WTC11 (cell line): ENCODE measurements around the gene FAM9C. TPM values are rescaled to one million over a fixed set of nuclear protein-coding genes. Genes with fewer than 3 reads are reported as not detected.

Source experiments
- ATAC-seq: fragments of 200-7000 bp; cut with Tn5 transposase; 2 replicates; pipeline ENCODE4 v1.10.0; 2021; ENCODE audit warnings: mild to moderate bottlenecking, moderate library complexity
- CTCF ChIA-PET: fragments of 300-600 bp; sonication (Branson Sonifier 250); formaldehyde crosslinking; loops from one replicate; lab custom pipeline; 2021; ENCODE audit warnings: antibody characterized with exemption; lab: Charles Lee
- POLR2A ChIA-PET: fragments of 350-600 bp; sonication (Branson Sonifier 250); formaldehyde crosslinking; loops from one replicate; lab custom pipeline; 2021; ENCODE audit warnings: antibody characterized with exemption; lab: Charles Lee
- DNase-seq: peaks from one replicate; pipeline ENCODE4 v3.0.0; 2021; ENCODE audit warnings: low spot score
- H3K27ac Mint-ChIP-seq: 2 replicates; pipeline ENCODE4 v1.8.0; 2021; ENCODE audit warnings: mixed read lengths
- H3K27me3 Mint-ChIP-seq: 2 replicates; pipeline ENCODE4 v1.8.0; 2021; ENCODE audit warnings: low read depth, mild to moderate bottlenecking, moderate library complexity, mixed read lengths
- H3K36me3 Mint-ChIP-seq: 2 replicates; pipeline ENCODE4 v1.8.0; 2021; ENCODE audit warnings: mixed read lengths
- H3K4me1 Mint-ChIP-seq: 2 replicates; pipeline ENCODE4 v1.8.0; 2022; ENCODE audit warnings: mixed read lengths
- H3K4me3 Mint-ChIP-seq: 2 replicates; pipeline ENCODE4 v1.8.0; 2021; ENCODE audit warnings: mild to moderate bottlenecking, moderate library complexity, mixed read lengths
- H3K9me3 Mint-ChIP-seq: 2 replicates; pipeline ENCODE4 v1.8.0; 2021; ENCODE audit warnings: mixed read lengths
- ATF1 ChIP-seq: sonication (generic); formaldehyde crosslinking; IDR thresholded peaks from 2 replicates; pipeline ENCODE4 v1.8.1; 2023; ENCODE audit warnings: mild to moderate bottlenecking, moderate library complexity, missing genetic modification reagents
- ATF6 ChIP-seq: sonication (generic); formaldehyde crosslinking; IDR thresholded peaks from 2 replicates; pipeline ENCODE4 v1.8.1; 2023; ENCODE audit warnings: mild to moderate bottlenecking, missing genetic modification reagents
- FOXJ3 ChIP-seq: sonication (generic); formaldehyde crosslinking; IDR thresholded peaks from 2 replicates; pipeline ENCODE4 v1.9.0; 2021; ENCODE audit warnings: missing genetic modification reagents, mild to moderate bottlenecking, borderline replicate concordance
- FOXP4 ChIP-seq: sonication (generic); formaldehyde crosslinking; IDR thresholded peaks from 2 replicates; pipeline ENCODE4 v1.8.0; 2022; ENCODE audit warnings: mild to moderate bottlenecking, missing genetic modification reagents
- GABPB1 ChIP-seq: sonication (generic); formaldehyde crosslinking; IDR thresholded peaks from 2 replicates; pipeline ENCODE4 v1.8.1; 2023; ENCODE audit warnings: mild to moderate bottlenecking, missing genetic modification reagents
- KAT7 ChIP-seq: sonication (generic); formaldehyde crosslinking; IDR thresholded peaks from 2 replicates; pipeline ENCODE4 v1.8.1; 2023; ENCODE audit warnings: missing genetic modification reagents, mild to moderate bottlenecking, borderline replicate concordance
- RORB ChIP-seq: fragments of 250-450 bp; sonication (Bioruptor Pico); IDR thresholded peaks from 2 replicates; pipeline ENCODE4 v1.9.0; 2021; ENCODE audit warnings: mild to moderate bottlenecking
- SMAD4 ChIP-seq: sonication (generic); formaldehyde crosslinking; IDR thresholded peaks from 2 replicates; pipeline ENCODE4 v1.8.0; 2022; ENCODE audit warnings: mild to moderate bottlenecking, missing genetic modification reagents
- SOX15 ChIP-seq: fragments of 250-450 bp; sonication (Bioruptor Pico); IDR thresholded peaks from 2 replicates; pipeline ENCODE4 v1.9.0; 2021; ENCODE audit warnings: mild to moderate bottlenecking
- TCF7 ChIP-seq: sonication (generic); formaldehyde crosslinking; IDR thresholded peaks from 2 replicates; pipeline ENCODE4 v1.8.0; 2022; ENCODE audit warnings: mild to moderate bottlenecking, low read depth, missing genetic modification reagents, moderate library complexity
- TEAD4 ChIP-seq: sonication (generic); formaldehyde crosslinking; IDR thresholded peaks from 2 replicates; pipeline ENCODE4 v1.8.0; 2022; ENCODE audit warnings: mild to moderate bottlenecking, missing genetic modification reagents
- ZMAT4 ChIP-seq: fragments of 250-450 bp; sonication (Bioruptor Pico); IDR thresholded peaks from 2 replicates; pipeline ENCODE4 v1.9.0; 2021; ENCODE audit warnings: mild to moderate bottlenecking
- ZNF232 ChIP-seq: sonication (generic); formaldehyde crosslinking; IDR thresholded peaks from 2 replicates; pipeline ENCODE4 v1.8.0; 2022; ENCODE audit warnings: mild to moderate bottlenecking, missing genetic modification reagents
- ZNF425 ChIP-seq: fragments of 250-450 bp; sonication (Bioruptor Pico); conservative IDR thresholded peaks from 2 replicates; pipeline ENCODE4 v1.9.0; 2021; ENCODE audit warnings: mild to moderate bottlenecking
- ZNF671 ChIP-seq: fragments of 250-450 bp; sonication (Bioruptor Pico); IDR thresholded peaks from 2 replicates; pipeline ENCODE4 v1.8.0; 2021; ENCODE audit warnings: mild to moderate bottlenecking
- ZSCAN18 ChIP-seq: fragments of 250-450 bp; sonication (Bioruptor Pico); IDR thresholded peaks from 2 replicates; pipeline ENCODE4 v2.1.2; 2022; ENCODE audit warnings: mild to moderate bottlenecking, moderate library complexity
- total RNA-seq: library from RNA; stranded (reverse); gene quantifications from 3 replicates; pipeline ENCODE4 v1.2.3, GENCODE V29; 2021

Gene FAM9C
- total RNA-seq, 1 experiment from 2014 or later = 0.28 TPM

GRCh38 chrX:12988797-12989196 is 55.6 kb downstream of the FAM9C start (continued):
- TF ChIP-seq ZNF232 (CRISPR knock-in tag) (no peak), ZMAT4 (CRISPR knock-in tag) (no peak), ATF1 (no peak), KAT7 (CRISPR knock-in tag) (no peak), SOX15 (no peak), RORB (CRISPR knock-in tag) (no peak)
- TF ChIP-seq, all 79 proteins: peak for 0

- Mint-ChIP-seq H3K27ac (no peak overlapping the region), H3K9me3 (peaks cover 16% of the 10 kb centered on the region), H3K27me3 (peaks cover 3% of the 10 kb centered on the region), H3K4me1 (peaks cover 11% of the 10 kb centered on the region; the same call in 1 of the 2 replicates), H3K4me3 (no peak overlapping the region), H3K36me3 (peaks cover 12% of the 10 kb centered on the region)
- ATAC-seq (no peak), DNase-seq (no peak)
- POLR2A ChIA-PET = no interaction called here
- CTCF ChIA-PET = no interaction called here
- TF ChIP-seq FOXP4 (no peak), GABPB1 (CRISPR knock-in tag) (peak; percentile 26; the same call in 1 of the 2 replicates)
Measured at GRCh38 chrX:12987900-12988594, 56.4 kb downstream of the FAM9C start.

- TF ChIP-seq ZNF425 (CRISPR knock-in tag) (no peak), FOXJ3 (CRISPR knock-in tag) (no peak), TCF7 (CRISPR knock-in tag) (no peak), ATF6 (no peak), ZSCAN18 (CRISPR knock-in tag) (no peak), ZNF671 (CRISPR knock-in tag) (no peak), TEAD4 (CRISPR knock-in tag) (no peak), SMAD4 (no peak)
- TF ChIP-seq, all 79 proteins: peak for 0
- no peak overlapping the region for H3K4me3 Mint-ChIP-seq
- DNase-seq = no peak
- peaks cover 3% of the 10 kb centered on the region for H3K27me3 Mint-ChIP-seq
- H3K9me3 Mint-ChIP-seq = peaks cover 16% of the 10 kb centered on the region
- no peak overlapping the region for H3K27ac Mint-ChIP-seq
- H3K4me1 Mint-ChIP-seq = peaks cover 11% of the 10 kb centered on the region; the same call in 1 of the 2 replicates
- ChIA-PET CTCF (no interaction called here), POLR2A (no interaction called here)
- H3K36me3 Mint-ChIP-seq = peaks cover 12% of the 10 kb centered on the region
- no peak for ATAC-seq
Measured at GRCh38 chrX:12987340-12987739, 57.1 kb downstream of the FAM9C start.
